Central memory CD4-positive, alpha-beta T cell (primary cell): ENCODE measurements around the gene DNAAF5.

Source experiments
- DNase-seq: peaks from one replicate; pipeline ENCODE4 v3.0.0; 2022

The DNAAF5 gene

GRCh38 chr7:818031-818699 lies 91.7 kb downstream of the DNAAF5 start:
- peak; percentile 16 for DNase-seq

GRCh38 chr7:820341-820740 lies 93.8 kb downstream of the DNAAF5 start:
- no peak for DNase-seq

GRCh38 chr7:821688-822087 lies 95.2 kb downstream of the DNAAF5 start:
- DNase-seq = no peak

GRCh38 chr7:822692-823276 lies 96.3 kb downstream of the DNAAF5 start:
- DNase-seq = no peak

GRCh38 chr7:823649-824048 lies 97.2 kb downstream of the DNAAF5 start:
- DNase-seq = no peak

- no peak for DNase-seq
These were observed 97.6 kb downstream of the DNAAF5 start for GRCh38 chr7:824081-824480.

GRCh38 chr7:824664-825063 lies 98.2 kb downstream of the DNAAF5 start:
- no peak for DNase-seq

GRCh38 chr7:825386-825785 lies 98.9 kb downstream of the DNAAF5 start:
- DNase-seq = no peak

- no peak for DNase-seq
These were observed 99.9 kb downstream of the DNAAF5 start for GRCh38 chr7:826230-826917.

- no peak for DNase-seq
These were observed 102.5 kb downstream of the DNAAF5 start for GRCh38 chr7:828793-829561.

GRCh38 chr7:830069-830468 lies 103.6 kb downstream of the DNAAF5 start:
- no peak for DNase-seq

GRCh38 chr7:831596-832166 lies 105.2 kb downstream of the DNAAF5 start:
- DNase-seq = peak; percentile 46

- peak; percentile 80 for DNase-seq
These were observed 105.9 kb downstream of the DNAAF5 start, which contains the start of gene SUN1 for GRCh38 chr7:832167-832967. Gene SUN1, plus strand, starts transcription at chr7:832476. Its CDS starts 49 bp downstream, at chr7:832525.

- DNase-seq = no peak
These were observed 106.5 kb downstream of the DNAAF5 start for GRCh38 chr7:832968-833424.

- DNase-seq = no peak
These were observed 107.2 kb downstream of the DNAAF5 start for GRCh38 chr7:833601-834258.

GRCh38 chr7:834277-834676 lies 107.8 kb downstream of the DNAAF5 start:
- no peak for DNase-seq

- DNase-seq = no peak
These were observed 108.5 kb downstream of the DNAAF5 start for GRCh38 chr7:835021-835420.

GRCh38 chr7:835485-836401 lies 109.2 kb downstream of the DNAAF5 start:
- DNase-seq = no peak
